ENCODE measurements around the gene TPM2.

The TPM2 gene

GRCh38 chr9:35732800-35733541 lies 43.2 kb upstream of the TPM2 start:
- no peaks in the 10 kb centered on the region for H3K9me3 ChIP-seq (ENCODE audit: severe bottlenecking)
- TF ChIP-seq, protein P1, sequence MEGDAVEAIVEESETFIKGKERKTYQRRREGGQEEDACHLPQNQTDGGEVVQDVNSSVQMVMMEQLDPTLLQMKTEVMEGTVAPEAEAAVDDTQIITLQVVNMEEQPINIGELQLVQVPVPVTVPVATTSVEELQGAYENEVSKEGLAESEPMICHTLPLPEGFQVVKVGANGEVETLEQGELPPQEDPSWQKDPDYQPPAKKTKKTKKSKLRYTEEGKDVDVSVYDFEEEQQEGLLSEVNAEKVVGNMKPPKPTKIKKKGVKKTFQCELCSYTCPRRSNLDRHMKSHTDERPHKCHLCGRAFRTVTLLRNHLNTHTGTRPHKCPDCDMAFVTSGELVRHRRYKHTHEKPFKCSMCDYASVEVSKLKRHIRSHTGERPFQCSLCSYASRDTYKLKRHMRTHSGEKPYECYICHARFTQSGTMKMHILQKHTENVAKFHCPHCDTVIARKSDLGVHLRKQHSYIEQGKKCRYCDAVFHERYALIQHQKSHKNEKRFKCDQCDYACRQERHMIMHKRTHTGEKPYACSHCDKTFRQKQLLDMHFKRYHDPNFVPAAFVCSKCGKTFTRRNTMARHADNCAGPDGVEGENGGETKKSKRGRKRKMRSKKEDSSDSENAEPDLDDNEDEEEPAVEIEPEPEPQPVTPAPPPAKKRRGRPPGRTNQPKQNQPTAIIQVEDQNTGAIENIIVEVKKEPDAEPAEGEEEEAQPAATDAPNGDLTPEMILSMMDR (IDR thresholded peaks at IDR 0.05; ENCODE audit: low read depth, low read length) = peak; percentile 36; the same call in 1 of the 2 replicates
- H3K27ac ChIP-seq = peak overlapping the region; percentile 83
- H3K36me3 ChIP-seq = peaks cover 41% of the 10 kb centered on the region
- peak overlapping the region; percentile 57 for H3K4me3 ChIP-seq (ENCODE audit: low read depth, low read length)
- DNase-seq = peak; percentile 75
- H3K27me3 ChIP-seq (ENCODE audit: insufficient read depth, low read depth, severe bottlenecking) = no peaks in the 10 kb centered on the region

DNA sequence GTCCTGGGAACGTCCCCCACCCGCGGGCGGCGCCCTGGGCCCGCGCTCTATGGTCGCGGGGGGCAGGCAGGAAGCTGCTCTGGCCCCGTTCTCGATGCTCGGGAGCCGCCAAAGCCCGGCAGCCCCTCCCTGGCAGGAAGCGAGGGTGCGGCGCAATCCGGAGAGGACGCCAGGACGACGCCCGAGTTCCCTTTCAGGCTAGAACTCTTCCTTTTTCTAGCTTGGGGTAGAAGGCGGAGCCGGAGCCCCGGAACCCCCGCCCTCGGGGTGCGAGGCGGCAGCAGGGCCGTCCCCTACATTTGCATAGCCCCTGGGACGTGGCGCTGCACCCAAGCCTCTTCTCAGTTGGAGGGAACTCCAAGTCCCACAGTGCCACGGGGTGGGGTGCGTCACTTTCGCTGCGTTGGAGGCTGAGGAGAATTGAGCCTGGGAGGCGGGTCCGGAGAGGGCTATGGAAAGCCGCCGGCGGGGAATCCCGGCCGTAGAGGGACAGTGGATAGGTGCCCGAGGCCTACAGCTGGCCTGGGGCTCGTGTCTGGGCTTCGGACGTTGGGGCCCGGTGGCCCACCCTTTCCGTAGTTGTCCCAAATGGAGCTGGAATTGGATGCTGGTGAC lies 42.6 kb upstream of the TPM2 start, which contains the start of the genes CREB3 and TLN1:
Gene CREB3, plus strand, starts transcription at position 482 of the 615 bp plus-strand sequence. Its CDS starts 107 bp downstream, at position 589.
Gene TLN1, minus strand, starts transcription at position 11 of the 615 bp plus-strand sequence. CDS start 6,501 bp downstream, outside the sequence.
- Histone ChIP-seq H3K27ac (peak within 1 kb of the TSS; percentile 83), H3K9me3 (ENCODE audit: severe bottlenecking) (no peaks in the 10 kb centered on the region), H3K27me3 (ENCODE audit: insufficient read depth, low read depth, severe bottlenecking) (no peaks in the 10 kb centered on the region), H3K36me3 (peaks cover 37% of the 10 kb centered on the region), H3K4me3 (ENCODE audit: low read depth, low read length) (peak within 1 kb of the TSS; percentile 57)
- peak; percentile 98 for DNase-seq
- TF ChIP-seq, protein P1 (IDR thresholded peaks at IDR 0.05; ENCODE audit: low read depth, low read length) = peak; percentile 30; the same call in 1 of the 2 replicates

DNA sequence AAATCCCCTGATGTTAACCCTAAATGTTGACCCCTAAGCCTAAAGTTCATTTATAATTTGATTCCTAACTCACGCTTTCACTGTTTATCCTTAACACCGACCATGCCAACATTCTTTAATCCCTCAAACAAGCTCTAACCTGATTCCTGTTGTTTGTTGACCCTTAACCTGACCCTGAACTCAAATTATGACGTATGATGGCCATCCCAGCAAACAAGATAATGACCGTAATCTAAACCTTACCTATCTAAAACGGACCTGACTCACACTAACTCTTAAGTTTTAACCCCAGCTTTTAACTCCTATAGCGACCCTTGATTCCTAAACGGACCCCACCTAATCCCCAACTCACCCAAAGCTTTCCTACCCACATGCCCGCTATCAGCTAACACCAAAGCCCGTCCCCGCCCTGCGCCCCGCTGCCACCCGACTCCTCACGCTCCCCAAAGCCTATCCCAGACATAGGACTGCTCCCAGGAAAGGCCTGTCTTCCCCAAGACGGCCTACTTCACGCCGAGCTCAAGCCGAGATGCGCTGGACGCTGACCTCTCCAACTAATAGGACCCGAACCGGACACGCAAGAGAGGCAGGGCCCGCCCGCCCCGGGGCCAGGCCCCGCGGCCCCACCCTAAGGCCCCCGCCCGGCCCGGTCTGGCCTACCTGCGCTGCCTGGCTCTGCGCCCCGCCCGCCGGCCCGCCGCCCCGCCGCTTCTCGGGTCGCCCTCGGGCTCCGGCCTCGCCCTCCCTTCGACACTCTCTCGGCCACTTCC lies 41.9 kb upstream of the TPM2 start:
- no peak for DNase-seq
- TF ChIP-seq, protein P1 (IDR thresholded peaks at IDR 0.05; ENCODE audit: low read depth, low read length) = no peak
- Histone ChIP-seq H3K27ac (peak overlapping the region; percentile 83), H3K9me3 (ENCODE audit: severe bottlenecking) (no peaks in the 10 kb centered on the region), H3K4me3 (ENCODE audit: low read depth, low read length) (peak overlapping the region; percentile 57), H3K36me3 (peaks cover 30% of the 10 kb centered on the region), H3K27me3 (ENCODE audit: insufficient read depth, low read depth, severe bottlenecking) (no peaks in the 10 kb centered on the region)

DNA sequence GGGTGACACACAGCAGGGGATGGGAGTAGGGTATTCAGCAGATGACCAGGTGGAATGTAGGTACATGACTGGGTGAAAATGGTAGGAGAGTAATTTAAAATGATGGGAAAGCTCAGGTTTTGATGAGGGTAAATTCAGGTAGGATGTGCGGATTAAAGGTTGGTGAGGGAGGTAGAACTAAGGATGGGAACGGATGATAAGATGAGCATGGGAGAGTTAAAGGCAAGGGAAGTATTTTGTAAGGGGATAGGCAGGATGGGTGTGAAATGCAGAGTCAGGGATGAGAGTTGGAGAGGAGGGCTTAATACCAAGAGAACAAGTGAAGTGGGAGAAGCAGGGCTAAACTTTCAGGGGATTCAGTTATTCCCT lies 40.7 kb upstream of the TPM2 start:
- no peak overlapping the region for H3K4me3 ChIP-seq (ENCODE audit: low read depth, low read length)
- H3K9me3 ChIP-seq (ENCODE audit: severe bottlenecking) = no peaks in the 10 kb centered on the region
- no peaks in the 10 kb centered on the region for H3K27me3 ChIP-seq (ENCODE audit: insufficient read depth, low read depth, severe bottlenecking)
- TF ChIP-seq, protein P1 (IDR thresholded peaks at IDR 0.05; ENCODE audit: low read depth, low read length) = no peak
- DNase-seq = no peak
- peaks cover 24% of the 10 kb centered on the region for H3K36me3 ChIP-seq
- H3K27ac ChIP-seq = no peak overlapping the region

DNA sequence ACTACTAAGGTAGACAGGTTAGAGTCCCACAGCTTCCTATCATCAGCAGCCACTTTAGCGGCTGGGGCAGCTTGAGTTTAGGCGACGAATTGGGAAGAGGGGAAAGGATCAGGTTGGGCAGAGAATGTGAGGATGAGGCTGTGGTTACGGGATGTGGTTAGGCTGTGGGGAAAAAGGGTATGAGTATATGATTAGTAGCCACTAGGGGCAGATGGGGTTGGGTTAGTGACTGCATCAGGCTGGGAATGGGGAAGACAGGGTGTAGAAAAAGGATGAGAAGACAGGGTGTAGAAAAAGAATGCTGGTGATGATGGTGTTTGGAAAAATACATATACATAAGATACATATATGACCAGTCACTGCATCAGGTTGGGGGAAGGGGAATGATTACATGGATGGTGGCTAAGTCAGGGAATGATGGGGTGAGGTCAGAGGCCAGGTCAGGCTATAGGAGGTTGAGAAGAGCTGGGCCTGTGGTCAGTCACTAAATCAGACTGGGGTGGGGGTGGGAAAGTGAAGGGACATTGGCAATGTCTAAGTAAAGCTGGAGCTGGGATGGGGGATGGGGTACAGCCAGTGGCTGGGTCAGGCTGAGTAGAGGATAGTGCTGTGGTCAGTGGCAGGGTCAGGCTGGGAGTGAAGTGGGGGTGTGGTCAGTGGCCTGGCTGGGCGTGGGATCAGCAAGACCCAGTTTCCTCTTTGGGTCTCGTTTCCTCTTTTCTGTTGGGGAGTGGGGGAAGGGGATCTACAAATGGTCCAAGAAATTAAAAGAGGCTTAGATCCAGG lies 40.2 kb upstream of the TPM2 start:
- DNase-seq = peak; percentile 20
- Histone ChIP-seq H3K36me3 (peaks cover 23% of the 10 kb centered on the region), H3K27ac (no peak overlapping the region), H3K27me3 (ENCODE audit: insufficient read depth, low read depth, severe bottlenecking) (no peaks in the 10 kb centered on the region), H3K4me3 (ENCODE audit: low read depth, low read length) (no peak overlapping the region), H3K9me3 (ENCODE audit: severe bottlenecking) (no peaks in the 10 kb centered on the region)
- TF ChIP-seq, protein P1 (IDR thresholded peaks at IDR 0.05; ENCODE audit: low read depth, low read length) = peak; percentile 50
